Keratinocyte (primary cell): ENCODE data around the gene CA4.

Source experiments
- CTCF ChIP-seq, 3 experiments: IDR thresholded peaks in 1 of 3; conservative IDR thresholded peaks in 1 of 3; optimal IDR thresholded peaks in 1 of 3; 2 replicates in 2 of 3; 3 replicates in 1 of 3; pipeline versions ENCODE3 to v1.5.1; 2011; ENCODE audit warnings: low read length in 3 of 3, mild to moderate bottlenecking in 3 of 3, moderate library complexity in 2 of 3, control low read depth in 1 of 3, inconsistent platforms in 1 of 3; ENCODE audit not compliant: insufficient read depth in 2 of 3; ENCODE audit errors: extremely low read depth in 1 of 3
- EZH2 ChIP-seq: IDR thresholded peaks from one replicate; pipeline ENCODE4 v1.6.1; 2012; ENCODE audit warnings: inconsistent platforms, mild to moderate bottlenecking, low read length, moderate library complexity

- TF ChIP-seq CTCF (optimal IDR thresholded peaks at IDR 0.05 in 1 of 3, IDR thresholded peaks at IDR 0.05 in 1 of 3, conservative IDR thresholded peaks at IDR 0.05 in 1 of 3; ENCODE audit: extremely low read depth in 1 of 3, insufficient read depth in 2 of 3, low read length in 3 of 3): no peak
- TF ChIP-seq EZH2: peak; percentile 87
Observed at GRCh38 chr17:60149691-60150582, at the start of gene CA4.
